Transverse colon (tissue), 4 donors: ENCODE data around the gene FLT4. TPM values are rescaled to one million over a fixed set of nuclear protein-coding genes. Genes with fewer than 3 reads are reported as not detected.

Source experiments
- DNase-seq: peaks from one replicate; pipeline ENCODE4 v3.0.0-alpha.2; 2019
- H3K27ac ChIP-seq, 4 donors: fragments of 200-600 bp; sonication (generic); 2 replicates each; pipeline ENCODE4 v1.5.1; 2016 to 2018; ENCODE audit warnings: inconsistent platforms in 4 of 4
- H3K27me3 ChIP-seq: fragments of 200-600 bp; sonication (generic); 2 replicates; pipeline ENCODE4 v1.5.1; 2017; ENCODE audit warnings: inconsistent platforms
- H3K36me3 ChIP-seq, 4 donors: fragments of 200-600 bp; sonication (generic); 2 replicates each; pipeline ENCODE4 v1.5.1; 2017 to 2019; ENCODE audit warnings: inconsistent platforms in 4 of 4
- H3K4me1 ChIP-seq, 4 donors: fragments of 200-600 bp; sonication (generic); 2 replicates each; pipeline ENCODE4 v1.5.1; 2017 to 2020; ENCODE audit warnings: inconsistent platforms in 4 of 4
- H3K4me3 ChIP-seq, 4 donors: fragments of 200-600 bp; sonication (generic); 1 replicate in 1 of 4; 2 replicates in 3 of 4; pipeline versions ENCODE4 v1.5.1 to v1.6.1; 2017 to 2019; ENCODE audit warnings: inconsistent platforms in 4 of 4
- H3K9me3 ChIP-seq, 2 donors: fragments of 200-600 bp; sonication (generic); 2 replicates each; pipeline ENCODE4 v1.5.1; 2017 to 2019; ENCODE audit warnings: inconsistent platforms in 2 of 2
- CTCF ChIP-seq, 5 experiments: fragments of 200-600 bp in 3 of 5; fragments of 450-650 bp in 2 of 5; sonication (generic) in 3 of 5; IDR thresholded peaks; 1 replicate in 2 of 5; 2 replicates in 3 of 5; pipeline ENCODE4 v1.5.1; 2016 to 2017; ENCODE audit warnings: antibody characterized with exemption in 5 of 5, inconsistent platforms in 3 of 5, mild to moderate bottlenecking in 2 of 5, moderate library complexity in 1 of 5
- EP300 ChIP-seq: sonication (generic); formaldehyde crosslinking; IDR thresholded peaks from one replicate; pipeline ENCODE4 v1.6.1; 2017; ENCODE audit warnings: antibody characterized with exemption, low read depth
- POLR2A ChIP-seq: fragments of 450-650 bp; IDR thresholded peaks from one replicate; pipeline ENCODE4 v1.6.1; 2016; ENCODE audit warnings: antibody characterized with exemption, mild to moderate bottlenecking, moderate library complexity
- POLR2AphosphoS5 ChIP-seq, 3 donors: sonication (generic); formaldehyde crosslinking; IDR thresholded peaks; one replicate each; pipeline ENCODE4 v1.6.1; 2016; ENCODE audit warnings: antibody characterized with exemption in 3 of 3
- WGBS, 2 donors: methylation state at CpG; one replicate each; pipeline ENCODE4 v1.1.5; 2018; ENCODE audit warnings: low coverage in 1 of 2; 5-methylcytosine and 5-hydroxymethylcytosine counted together
- in situ Hi-C, 4 donors: fragments of 200-750 bp; cut with MboI; loops; one replicate each; pipeline versions ENCODE4 v1.15.0 to v1.15.1; 2017; ENCODE audit warnings: low sequenced_read_pairs in 3 of 4, low pct_ligation_motif_present in 1 of 4, low pct_unique_long_range_greater_than_20kb in 1 of 4
- intact Hi-C: fragments of 100-400 bp; cut with DNase I; formaldehyde crosslinking; loops from one replicate; pipeline ENCODE4 v1.15.1; 2023; ENCODE audit warnings: low total_unique reads
- total RNA-seq, 4 donors: library from RNA; depleted of rRNA; stranded (reverse); fragments of >200 nt; gene quantifications; one replicate each; pipeline ENCODE4 v1.1.0, GENCODE V29; 2016

FLT4 gene
- total RNA-seq, 4 donors from 2014 or later: 1.8 to 16.1 (median 4.0) TPM

GRCh38 chr5:180639287-180639686, 10.1 kb downstream of the FLT4 start:
- Histone ChIP-seq H3K4me3 (no peak overlapping the region), H3K27ac (no peak overlapping the region), H3K27me3 (no peaks in the 10 kb centered on the region), H3K9me3 (no peaks in the 10 kb centered on the region), H3K4me1 (no peaks in the 10 kb centered on the region), H3K36me3 (no peaks in the 10 kb centered on the region)
- 59 to 61% methylated on average over 3 of the region's 3 CpGs for WGBS, 2 donors
- no peak for TF ChIP-seq POLR2AphosphoS5 (IDR thresholded peaks at IDR 0.05)
- TF ChIP-seq EP300: no peak
- TF ChIP-seq CTCF (IDR thresholded peaks at IDR 0.05): no peak
- no peak for TF ChIP-seq POLR2A
- in situ Hi-C loops (no loop called here), intact Hi-C loops (no loop called here)
- no peak for DNase-seq

- Histone ChIP-seq H3K4me3 (no peak overlapping the region), H3K4me1 (no peaks in the 10 kb centered on the region), H3K36me3 (no peaks in the 10 kb centered on the region), H3K9me3 (no peaks in the 10 kb centered on the region), H3K27me3 (no peaks in the 10 kb centered on the region), H3K27ac (no peak overlapping the region)
- 63 to 72% methylated on average over 5 to 20 of the region's 20 CpGs for whole genome bisulfite sequencing, 2 donors
- intact Hi-C loops: no loop called here
- in situ Hi-C loops: no loop called here
- no peak for TF ChIP-seq CTCF (IDR thresholded peaks at IDR 0.05)
- TF ChIP-seq POLR2AphosphoS5 (IDR thresholded peaks at IDR 0.05): no peak
- TF ChIP-seq POLR2A: no peak
- no peak for TF ChIP-seq EP300
- no peak for DNase-seq
These were observed 11.3 kb downstream of the FLT4 start for GRCh38 chr5:180637962-180638680.

DNA sequence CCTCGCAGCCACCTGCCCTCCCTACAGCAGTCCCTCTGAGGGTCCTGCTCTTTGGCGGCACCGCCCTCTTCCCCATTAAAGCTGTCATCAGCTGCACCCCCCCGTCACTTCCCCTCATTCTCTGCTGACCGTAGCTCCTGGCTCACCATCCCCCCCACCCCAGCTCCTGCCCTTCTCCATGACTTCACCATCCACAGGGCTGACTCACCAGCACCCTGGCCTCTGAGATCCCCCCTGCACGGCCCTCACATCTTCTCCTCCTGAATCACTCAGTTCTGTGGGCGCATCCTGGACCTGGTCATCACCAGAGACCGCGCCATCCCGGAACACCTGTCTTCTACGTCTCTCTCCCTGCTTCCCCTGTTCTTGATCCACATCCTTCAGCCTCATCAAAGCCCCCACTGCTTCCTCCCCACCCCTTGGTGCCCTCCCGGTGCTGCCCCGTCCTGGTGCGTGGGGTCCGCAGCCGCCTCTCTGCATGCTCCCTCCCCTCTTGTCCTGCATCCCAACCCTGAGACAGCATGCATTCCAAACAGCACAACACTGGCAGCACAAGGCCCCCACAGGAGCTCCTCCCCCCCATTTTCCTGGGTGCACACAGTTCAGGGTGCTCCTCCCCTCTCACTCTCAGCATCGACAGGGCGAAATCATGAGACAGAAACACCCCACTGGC, 12.9 kb downstream of the FLT4 start:
- 78 to 83% methylated on average over 10 to 18 of the region's 18 CpGs for WGBS, 2 donors
- no peak overlapping the region for H3K27ac ChIP-seq
- intact Hi-C loops (no loop called here), in situ Hi-C loops (no loop called here)
- H3K9me3 ChIP-seq: no peaks in the 10 kb centered on the region
- H3K27me3 ChIP-seq: no peaks in the 10 kb centered on the region
- no peaks in the 10 kb centered on the region for H3K4me1 ChIP-seq
- H3K36me3 ChIP-seq: no peaks in the 10 kb centered on the region
- no peak for TF ChIP-seq EP300
- no peak for TF ChIP-seq POLR2A
- TF ChIP-seq CTCF (IDR thresholded peaks at IDR 0.05): no peak
- no peak for TF ChIP-seq POLR2AphosphoS5 (IDR thresholded peaks at IDR 0.05)
- no peak overlapping the region for H3K4me3 ChIP-seq
- DNase-seq: no peak

- no peak overlapping the region for H3K4me3 ChIP-seq
- no peaks in the 10 kb centered on the region for H3K4me1 ChIP-seq
- DNase-seq: no peak
- no peak for TF ChIP-seq POLR2A
- no peak for TF ChIP-seq POLR2AphosphoS5 (IDR thresholded peaks at IDR 0.05)
- no peak for TF ChIP-seq EP300
- no peak for TF ChIP-seq CTCF (IDR thresholded peaks at IDR 0.05)
- H3K9me3 ChIP-seq: no peaks in the 10 kb centered on the region
- in situ Hi-C loops: no loop called here
- intact Hi-C loops: no loop called here
- H3K27me3 ChIP-seq: no peaks in the 10 kb centered on the region
- 81 to 91% methylated on average over 8 of the region's 8 CpGs for WGBS, 2 donors
- no peaks in the 10 kb centered on the region for H3K36me3 ChIP-seq
- H3K27ac ChIP-seq: no peak overlapping the region
These were observed 13.4 kb downstream of the FLT4 start for GRCh38 chr5:180636016-180636402.
